HG02759 (cell line): ENCODE data around the gene SLC6A16.
"Not testable (repeated sequence)": the region's sequence is repeated elsewhere in the genome, so short reads cannot be mapped to it uniquely, and the experiment has no call there.

Source experiments
- ATAC-seq: cut with Tn5 transposase; IDR thresholded peaks from one replicate; pipeline ENCODE4 v1.9.1; 2021; ENCODE audit warnings: mild to moderate bottlenecking, moderate library complexity; ENCODE audit not compliant: unreplicated experiment

Gene SLC6A16

GRCh38 chr19:49324801-49325576, at the start of gene SLC6A16:
Gene SLC6A16 (minus strand): TSS chr19:49325191. CDS start chr19:49311347, 13,844 bp downstream.
- ATAC-seq = no peak

- ATAC-seq = not testable (repeated sequence)
These were observed 48.2 kb upstream of the SLC6A16 start for GRCh38 chr19:49373174-49373573.

- ATAC-seq = no peak
These were observed 46.2 kb upstream of the SLC6A16 start for GRCh38 chr19:49371184-49371583.

- ATAC-seq = no peak
These were observed 43.8 kb upstream of the SLC6A16 start for GRCh38 chr19:49368711-49369358.

- no peak for ATAC-seq
These were observed 41.1 kb upstream of the SLC6A16 start for GRCh38 chr19:49366110-49366509.

- no peak for ATAC-seq
These were observed 39.2 kb upstream of the SLC6A16 start for GRCh38 chr19:49364083-49364737.

GRCh38 chr19:49363268-49364082, 38.5 kb upstream of the SLC6A16 start, which contains the start of gene DKKL1:
Gene DKKL1 (plus strand): TSS chr19:49363877. CDS start chr19:49363999, 122 bp downstream.
- ATAC-seq = peak; percentile 71

- ATAC-seq = no peak
These were observed 37.9 kb upstream of the SLC6A16 start for GRCh38 chr19:49362929-49363267.

GRCh38 chr19:49362048-49362928, 37.3 kb upstream of the SLC6A16 start, which contains the start of gene TEAD2:
Gene TEAD2 (minus strand): TSS chr19:49362416. CDS start chr19:49360075, 2,341 bp downstream.
- no peak for ATAC-seq

GRCh38 chr19:49361438-49362047, 36.6 kb upstream of the SLC6A16 start:
- no peak for ATAC-seq

- ATAC-seq = no peak
These were observed 35.1 kb upstream of the SLC6A16 start for GRCh38 chr19:49359851-49360820.

GRCh38 chr19:49357186-49357585, 32.2 kb upstream of the SLC6A16 start:
- no peak for ATAC-seq

GRCh38 chr19:49356382-49356781, 31.4 kb upstream of the SLC6A16 start:
- no peak for ATAC-seq

GRCh38 chr19:49355909-49356353, 30.9 kb upstream of the SLC6A16 start:
- no peak for ATAC-seq

- ATAC-seq = no peak
These were observed 24.6 kb upstream of the SLC6A16 start for GRCh38 chr19:49349567-49349966.

GRCh38 chr19:49348305-49349189, 23.6 kb upstream of the SLC6A16 start:
- ATAC-seq = no peak

GRCh38 chr19:49347835-49348234, 22.8 kb upstream of the SLC6A16 start:
- ATAC-seq = no peak
